Measurements from ENCODE around the gene CFAP20DC. TPM values are rescaled to one million over a fixed set of nuclear protein-coding genes. Genes with fewer than 3 reads are reported as not detected.

Gene CFAP20DC
- total RNA-seq, 1 donor from 2014 or later = 4.2 TPM

DNA sequence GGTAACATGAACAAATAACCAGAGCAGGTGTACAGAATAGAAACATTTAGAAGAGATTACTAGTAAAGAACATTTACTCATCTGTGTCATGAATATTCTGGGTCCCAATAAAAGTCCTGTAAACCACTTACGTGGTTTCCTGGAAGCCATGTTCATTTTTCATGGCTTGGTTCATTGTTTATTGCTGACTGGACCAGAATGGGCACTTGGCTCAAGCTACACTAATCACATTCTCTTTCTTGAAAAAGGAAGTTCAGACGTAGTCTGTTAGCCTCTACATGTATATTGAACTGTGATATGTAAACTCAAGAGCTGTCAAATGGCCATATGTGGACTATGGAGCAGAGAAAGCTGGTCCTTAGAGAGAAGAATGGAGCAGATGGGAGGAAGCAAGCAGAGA lies 244.9 kb downstream of the CFAP20DC start:
- H3K9me3 Mint-ChIP-seq (ENCODE audit: unreplicated experiment) = no peaks in the 10 kb centered on the region
- peaks cover 6% of the 10 kb centered on the region for H3K36me3 Mint-ChIP-seq (ENCODE audit: low read depth, unreplicated experiment)
- H3K4me3 Mint-ChIP-seq (ENCODE audit: unreplicated experiment) = no peak overlapping the region
- TF ChIP-seq, protein P1, sequence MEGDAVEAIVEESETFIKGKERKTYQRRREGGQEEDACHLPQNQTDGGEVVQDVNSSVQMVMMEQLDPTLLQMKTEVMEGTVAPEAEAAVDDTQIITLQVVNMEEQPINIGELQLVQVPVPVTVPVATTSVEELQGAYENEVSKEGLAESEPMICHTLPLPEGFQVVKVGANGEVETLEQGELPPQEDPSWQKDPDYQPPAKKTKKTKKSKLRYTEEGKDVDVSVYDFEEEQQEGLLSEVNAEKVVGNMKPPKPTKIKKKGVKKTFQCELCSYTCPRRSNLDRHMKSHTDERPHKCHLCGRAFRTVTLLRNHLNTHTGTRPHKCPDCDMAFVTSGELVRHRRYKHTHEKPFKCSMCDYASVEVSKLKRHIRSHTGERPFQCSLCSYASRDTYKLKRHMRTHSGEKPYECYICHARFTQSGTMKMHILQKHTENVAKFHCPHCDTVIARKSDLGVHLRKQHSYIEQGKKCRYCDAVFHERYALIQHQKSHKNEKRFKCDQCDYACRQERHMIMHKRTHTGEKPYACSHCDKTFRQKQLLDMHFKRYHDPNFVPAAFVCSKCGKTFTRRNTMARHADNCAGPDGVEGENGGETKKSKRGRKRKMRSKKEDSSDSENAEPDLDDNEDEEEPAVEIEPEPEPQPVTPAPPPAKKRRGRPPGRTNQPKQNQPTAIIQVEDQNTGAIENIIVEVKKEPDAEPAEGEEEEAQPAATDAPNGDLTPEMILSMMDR (IDR thresholded peaks at IDR 0.05; ENCODE audit: unreplicated experiment) = no peak
- H3K27me3 Mint-ChIP-seq (ENCODE audit: unreplicated experiment) = no peaks in the 10 kb centered on the region
- H3K27ac Mint-ChIP-seq (ENCODE audit: unreplicated experiment) = no peak overlapping the region
- H3K4me1 Mint-ChIP-seq (ENCODE audit: unreplicated experiment) = no peaks in the 10 kb centered on the region
- DNase-seq (ENCODE audit: low spot score) = no peak

DNA sequence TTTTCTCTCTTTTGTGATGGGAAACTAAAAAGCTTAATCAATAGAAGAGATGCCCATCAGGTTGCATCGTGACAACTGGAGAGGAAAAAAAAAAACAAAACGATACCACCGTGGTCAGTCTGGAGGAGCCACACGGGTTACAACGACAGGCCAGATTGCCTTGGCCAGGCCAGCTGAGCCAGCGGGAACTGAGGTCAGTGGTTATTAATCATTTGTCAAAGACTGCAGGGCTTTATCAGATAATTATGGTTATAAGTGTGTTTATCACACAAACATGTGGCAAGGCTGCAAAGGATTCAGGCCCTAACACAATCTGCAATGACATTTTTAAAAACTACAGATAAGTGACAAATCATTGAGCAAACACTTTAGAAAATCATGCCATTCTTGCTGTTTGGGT lies 248.3 kb downstream of the CFAP20DC start:
- H3K4me1 Mint-ChIP-seq (ENCODE audit: unreplicated experiment) = no peaks in the 10 kb centered on the region
- DNase-seq (ENCODE audit: low spot score) = no peak
- peaks cover 6% of the 10 kb centered on the region for H3K36me3 Mint-ChIP-seq (ENCODE audit: low read depth, unreplicated experiment)
- H3K27ac Mint-ChIP-seq (ENCODE audit: unreplicated experiment) = no peak overlapping the region
- no peak overlapping the region for H3K4me3 Mint-ChIP-seq (ENCODE audit: unreplicated experiment)
- no peaks in the 10 kb centered on the region for H3K9me3 Mint-ChIP-seq (ENCODE audit: unreplicated experiment)
- peaks cover 2% of the 10 kb centered on the region for H3K27me3 Mint-ChIP-seq (ENCODE audit: unreplicated experiment)
- TF ChIP-seq, protein P1 (IDR thresholded peaks at IDR 0.05; ENCODE audit: unreplicated experiment) = no peak

DNA sequence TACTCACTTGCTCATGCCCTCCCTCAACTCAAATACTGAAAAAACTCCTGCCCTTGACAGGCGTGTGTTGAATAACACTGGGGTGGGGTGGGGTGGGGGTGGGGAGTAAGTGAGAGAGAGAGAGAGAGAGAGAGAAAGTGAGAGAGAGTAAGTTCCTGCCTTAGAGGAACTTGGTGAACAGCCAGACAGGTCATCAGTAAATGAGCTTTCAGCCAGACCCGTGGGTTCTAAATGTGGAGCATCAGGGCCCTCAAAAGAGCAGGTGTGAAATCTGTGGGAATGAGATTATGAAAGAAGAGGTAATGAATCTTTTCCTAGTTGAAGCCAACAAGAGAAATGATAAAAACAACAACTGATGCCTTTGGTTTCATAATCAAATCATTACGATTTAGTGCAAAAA lies 248.9 kb downstream of the CFAP20DC start:
- Mint-ChIP-seq H3K4me1 (ENCODE audit: unreplicated experiment) (no peaks in the 10 kb centered on the region), H3K9me3 (ENCODE audit: unreplicated experiment) (no peaks in the 10 kb centered on the region)

DNA sequence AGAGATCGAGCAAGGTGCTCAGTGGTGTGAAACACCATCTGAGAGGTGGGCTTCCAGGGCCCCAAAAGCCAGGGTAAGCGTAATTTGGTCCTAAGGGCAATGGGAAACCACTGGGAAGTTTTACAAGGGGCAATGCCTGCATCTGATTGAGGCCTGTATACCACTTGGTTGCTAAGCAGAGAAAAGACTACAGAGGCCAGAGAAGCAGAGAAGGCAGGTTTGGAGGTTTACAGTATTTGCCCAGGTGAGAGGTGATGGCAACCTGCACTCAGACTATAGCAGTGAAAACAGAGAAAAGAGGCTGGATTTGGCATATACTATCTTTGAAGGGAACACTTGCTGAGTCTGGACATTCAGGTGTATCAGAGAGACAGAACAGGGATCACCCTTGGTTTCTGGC lies 249.8 kb downstream of the CFAP20DC start:
- H3K27ac Mint-ChIP-seq (ENCODE audit: unreplicated experiment) = no peak overlapping the region
- H3K4me1 Mint-ChIP-seq (ENCODE audit: unreplicated experiment) = no peaks in the 10 kb centered on the region
- peaks cover 6% of the 10 kb centered on the region for H3K27me3 Mint-ChIP-seq (ENCODE audit: unreplicated experiment)
- H3K9me3 Mint-ChIP-seq (ENCODE audit: unreplicated experiment) = no peaks in the 10 kb centered on the region
- H3K36me3 Mint-ChIP-seq (ENCODE audit: low read depth, unreplicated experiment) = no peaks in the 10 kb centered on the region
- DNase-seq (ENCODE audit: low spot score) = no peak
- H3K4me3 Mint-ChIP-seq (ENCODE audit: unreplicated experiment) = no peak overlapping the region
- TF ChIP-seq, protein P1 (IDR thresholded peaks at IDR 0.05; ENCODE audit: unreplicated experiment) = no peak

More for the DNA sequence above, 248.9 kb downstream of the CFAP20DC start:
- Mint-ChIP-seq H3K4me3 (ENCODE audit: unreplicated experiment) (no peak overlapping the region), H3K27me3 (ENCODE audit: unreplicated experiment) (peaks cover 4% of the 10 kb centered on the region), H3K36me3 (ENCODE audit: low read depth, unreplicated experiment) (no peaks in the 10 kb centered on the region), H3K27ac (ENCODE audit: unreplicated experiment) (no peak overlapping the region)
- DNase-seq (ENCODE audit: low spot score) = no peak
- TF ChIP-seq, protein P1 (IDR thresholded peaks at IDR 0.05; ENCODE audit: unreplicated experiment) = no peak

DNA sequence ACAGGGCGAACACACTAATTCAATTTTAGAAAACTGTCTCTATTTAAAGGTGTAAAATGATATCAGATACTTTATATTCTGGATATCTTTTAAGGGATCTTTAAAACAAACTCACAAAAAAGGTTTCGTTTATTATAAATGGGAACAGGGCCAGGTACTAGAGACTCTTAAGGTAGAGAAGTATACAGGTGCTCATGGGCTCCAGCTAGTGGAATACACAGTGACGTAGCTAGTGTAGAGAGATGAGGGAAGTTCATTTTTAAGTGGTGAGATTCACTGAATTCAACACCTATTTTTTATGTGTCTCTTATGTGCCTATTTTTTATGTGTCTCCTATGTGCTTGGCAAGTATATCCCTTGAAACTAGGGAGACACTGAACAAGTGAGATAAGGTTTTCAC lies 250.6 kb downstream of the CFAP20DC start:
- Mint-ChIP-seq H3K4me1 (ENCODE audit: unreplicated experiment) (no peaks in the 10 kb centered on the region), H3K4me3 (ENCODE audit: unreplicated experiment) (no peak overlapping the region), H3K9me3 (ENCODE audit: unreplicated experiment) (no peaks in the 10 kb centered on the region), H3K27me3 (ENCODE audit: unreplicated experiment) (peaks cover 6% of the 10 kb centered on the region), H3K36me3 (ENCODE audit: low read depth, unreplicated experiment) (no peaks in the 10 kb centered on the region), H3K27ac (ENCODE audit: unreplicated experiment) (no peak overlapping the region)
- TF ChIP-seq, protein P1 (IDR thresholded peaks at IDR 0.05; ENCODE audit: unreplicated experiment) = no peak
- no peak for DNase-seq (ENCODE audit: low spot score)
